ENCODE measurements around the gene CDC42BPA.

The CDC42BPA gene

DNA sequence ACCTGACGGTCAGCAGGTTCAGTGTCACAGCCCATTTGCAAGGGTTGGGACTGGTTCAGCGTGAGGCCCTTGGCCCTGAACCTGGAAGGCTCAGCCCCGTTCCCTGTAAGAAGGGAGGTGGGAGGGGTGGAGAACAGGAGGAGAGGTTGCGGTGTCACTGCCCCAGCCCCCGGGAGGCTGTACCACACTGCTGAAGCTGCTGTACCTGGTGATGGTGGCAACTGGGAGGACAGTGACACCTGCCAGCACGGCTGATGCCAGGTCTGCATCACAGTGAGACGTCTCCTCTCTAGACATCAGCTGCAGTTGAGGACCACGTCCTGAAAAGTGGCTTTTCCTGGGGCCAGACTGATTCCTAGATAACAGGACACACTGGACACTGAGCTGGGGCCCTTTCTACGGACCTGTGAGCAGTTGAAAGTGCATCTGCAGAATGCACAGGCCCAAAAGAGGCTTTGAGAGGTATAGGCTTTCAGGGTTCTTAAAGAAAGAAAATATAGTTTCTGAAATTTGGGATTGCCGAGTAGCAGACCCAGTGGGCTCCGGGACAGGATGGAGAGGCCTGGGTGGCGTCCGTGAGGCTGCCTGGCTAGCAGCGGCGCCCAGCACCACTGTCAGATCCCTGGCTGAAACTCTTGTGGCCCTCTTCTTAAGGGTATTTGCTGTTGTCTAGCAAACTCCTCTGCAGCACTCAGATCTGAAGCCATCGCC, 330.5 kb downstream of the CDC42BPA start:
- no peak for DNase-seq

- no peak for DNase-seq
Measured at GRCh38 chr1:226987179-226987536, 331.1 kb downstream of the CDC42BPA start.

GRCh38 chr1:226986496-226987178, 331.7 kb downstream of the CDC42BPA start:
- no peak for DNase-seq

- DNase-seq: no peak
Measured at GRCh38 chr1:226985839-226986463, 332.3 kb downstream of the CDC42BPA start.

GRCh38 chr1:226985239-226985838, 333.0 kb downstream of the CDC42BPA start:
- DNase-seq: no peak

GRCh38 chr1:226984521-226985238, 333.6 kb downstream of the CDC42BPA start:
- no peak for DNase-seq

DNA sequence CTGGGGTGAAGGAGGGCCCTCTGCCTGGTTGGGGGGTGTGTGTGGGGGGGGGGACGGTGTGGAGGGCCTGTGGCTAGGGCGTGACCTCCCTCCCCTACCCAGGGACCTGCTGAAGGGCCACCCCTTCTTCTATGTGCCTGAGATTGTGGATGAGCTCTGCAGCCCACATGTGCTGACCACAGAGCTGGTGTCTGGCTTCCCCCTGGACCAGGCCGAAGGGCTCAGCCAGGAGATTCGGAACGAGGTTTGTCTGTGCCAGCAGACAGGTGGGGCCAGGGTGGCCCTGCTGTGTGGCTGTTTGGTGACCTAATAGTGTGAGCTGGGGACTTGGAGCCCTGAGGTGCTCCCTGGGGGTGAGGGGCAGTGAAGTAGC, 334.3 kb downstream of the CDC42BPA start:
- no peak for DNase-seq

DNA sequence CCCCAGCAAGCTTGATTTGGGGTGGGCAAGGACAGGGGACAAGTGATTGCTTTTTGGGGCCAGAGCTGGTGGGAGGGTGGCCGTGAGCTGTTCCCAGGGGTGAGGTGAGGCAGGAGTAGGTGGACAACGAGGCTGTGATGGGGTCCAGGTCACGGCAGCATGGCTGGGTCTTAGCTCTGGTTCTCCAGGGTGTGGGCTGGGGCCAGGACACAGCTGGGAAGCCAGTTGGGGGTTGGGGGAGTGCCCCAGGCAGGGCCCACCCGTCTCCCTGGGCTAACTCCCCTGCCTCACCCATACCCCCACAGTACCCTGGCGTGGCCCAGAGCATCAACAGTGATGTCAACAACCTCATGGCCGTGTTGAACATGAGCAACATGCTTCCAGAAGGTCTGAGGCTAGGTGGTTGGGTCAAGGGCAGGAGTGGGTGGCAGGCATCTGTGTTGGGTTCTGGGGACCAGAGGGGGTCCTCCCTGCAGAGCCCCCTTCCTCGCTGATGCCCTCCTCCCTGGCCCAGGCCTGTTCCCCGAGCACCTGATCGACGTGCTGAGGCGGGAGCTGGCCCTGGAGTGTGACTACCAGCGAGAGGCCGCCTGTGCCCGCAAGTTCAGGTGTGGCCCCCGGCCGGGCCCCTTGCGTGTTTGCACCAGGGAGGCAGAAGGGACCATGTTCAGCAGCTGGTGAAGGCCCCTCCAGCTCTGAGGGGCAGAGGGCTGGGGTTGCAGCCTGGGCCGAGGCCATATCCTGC, 334.9 kb downstream of the CDC42BPA start:
- no peak for DNase-seq

DNA sequence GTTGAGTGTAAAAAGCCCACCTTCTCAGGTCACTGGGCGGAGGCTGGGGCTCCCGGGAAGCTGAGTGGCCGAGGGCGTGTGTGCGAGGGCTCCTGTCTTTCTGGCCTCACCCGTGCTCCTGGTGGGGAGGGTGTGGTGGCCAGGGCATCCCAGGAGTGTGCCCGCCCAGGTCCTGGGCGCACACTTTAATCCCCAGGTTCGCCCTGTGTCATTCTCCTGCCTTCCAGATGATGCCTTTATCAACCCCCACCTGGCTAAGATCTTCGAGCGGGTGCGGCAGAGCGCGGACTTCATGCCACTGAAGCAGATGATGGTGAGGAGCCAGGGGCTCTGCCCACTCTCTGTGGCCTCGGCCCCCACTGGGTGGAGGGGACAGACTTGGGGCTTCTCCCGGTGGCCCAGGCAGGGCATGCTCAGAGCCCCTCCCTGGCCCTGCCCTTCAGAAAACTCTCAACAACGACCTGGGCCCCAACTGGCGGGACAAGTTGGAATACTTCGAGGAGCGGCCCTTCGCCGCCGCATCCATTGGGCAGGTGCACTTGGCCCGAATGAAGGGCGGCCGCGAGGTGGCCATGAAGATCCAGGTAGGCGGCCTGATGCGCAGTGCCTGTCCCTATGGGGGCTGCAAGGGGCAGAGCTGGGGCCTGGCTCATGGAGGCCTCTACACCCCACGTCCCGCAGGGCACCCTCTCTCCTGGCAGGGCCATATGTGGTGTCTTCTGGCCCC, 335.7 kb downstream of the CDC42BPA start:
- DNase-seq: no peak

DNA sequence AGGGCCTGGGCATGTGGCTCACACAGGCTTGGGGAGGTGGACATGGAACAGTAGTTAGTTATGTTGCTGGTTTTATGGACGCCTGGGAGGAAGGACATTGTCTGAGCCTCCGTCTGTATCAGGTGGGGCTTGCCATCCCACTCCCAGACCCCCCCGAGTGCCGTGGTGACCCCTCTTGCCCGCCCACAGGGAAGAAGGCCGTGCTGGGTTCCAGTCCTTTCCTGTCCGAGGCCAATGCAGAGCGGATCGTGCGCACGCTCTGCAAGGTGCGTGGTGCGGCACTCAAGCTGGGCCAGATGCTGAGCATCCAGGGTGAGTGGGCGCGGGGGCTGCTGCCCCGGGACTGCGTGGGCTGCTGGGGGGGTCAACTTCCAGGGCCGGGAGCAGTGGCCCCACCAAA, 336.5 kb downstream of the CDC42BPA start:
- no peak for DNase-seq

DNA sequence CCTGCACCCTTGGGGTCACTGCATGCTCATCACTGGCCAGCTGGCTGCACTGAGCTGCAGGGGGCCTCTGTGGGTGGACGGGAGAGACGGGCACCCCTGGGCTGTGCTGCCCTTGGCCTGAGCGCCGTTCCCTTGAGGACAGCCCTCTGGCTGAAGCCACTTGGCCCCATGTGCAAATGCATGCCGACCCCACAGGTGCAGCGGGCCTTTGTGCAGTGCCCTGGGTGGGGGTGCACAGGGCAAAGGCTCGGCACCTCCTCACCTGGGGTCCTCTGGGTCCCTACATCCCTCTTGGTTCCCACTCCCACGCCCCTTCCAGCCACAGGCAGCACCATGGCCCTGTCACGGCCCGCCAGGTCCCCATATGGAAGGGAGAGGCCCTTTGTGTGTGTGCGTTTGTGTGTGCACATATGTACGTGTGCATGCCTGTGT, 336.9 kb downstream of the CDC42BPA start:
- DNase-seq: no peak

DNA sequence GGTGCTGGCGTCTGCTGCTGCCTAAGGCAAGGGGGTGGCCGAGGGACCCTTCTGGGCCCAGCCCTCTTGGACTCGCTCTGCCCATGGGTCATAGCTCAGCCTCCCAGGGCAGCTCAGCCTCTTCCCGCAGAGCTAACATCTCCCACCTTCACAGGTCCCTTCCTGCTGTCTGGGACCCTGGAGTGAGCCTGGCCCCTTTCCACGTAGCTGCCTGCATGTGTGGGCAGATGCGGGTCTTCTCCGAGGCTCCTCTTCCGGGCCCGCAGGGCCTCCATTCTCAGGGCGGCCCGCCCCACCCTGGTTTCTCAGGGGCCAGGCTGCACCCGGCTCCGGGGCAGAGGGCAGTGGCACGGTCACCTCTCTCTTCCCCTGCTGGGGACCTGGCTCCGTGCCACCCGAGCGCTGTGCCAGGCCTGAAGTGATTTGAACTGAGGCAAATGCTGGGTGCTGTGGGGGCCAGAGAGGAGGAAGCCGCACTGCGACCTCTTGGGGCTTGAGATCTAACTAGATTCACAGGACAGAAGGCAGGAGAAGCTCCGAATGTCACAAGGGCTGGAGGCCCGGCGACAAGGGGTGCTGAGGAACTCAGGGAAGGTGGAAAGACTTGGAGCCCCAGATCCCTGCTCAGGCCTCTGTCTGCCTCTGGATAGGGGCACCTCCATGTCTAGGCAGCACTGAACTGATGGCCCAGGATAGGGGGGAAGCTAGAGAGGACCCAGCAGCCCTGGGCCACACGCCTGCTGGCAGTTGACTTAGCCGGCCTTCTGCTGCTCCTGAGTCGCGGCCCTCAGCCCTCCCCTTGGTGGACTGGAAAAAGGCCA, 337.5 kb downstream of the CDC42BPA start:
- no peak for DNase-seq

- DNase-seq: no peak
Measured at GRCh38 chr1:226980122-226980560, 338.2 kb downstream of the CDC42BPA start.

- no peak for DNase-seq
Measured at GRCh38 chr1:226979517-226980121, 338.7 kb downstream of the CDC42BPA start.

DNA sequence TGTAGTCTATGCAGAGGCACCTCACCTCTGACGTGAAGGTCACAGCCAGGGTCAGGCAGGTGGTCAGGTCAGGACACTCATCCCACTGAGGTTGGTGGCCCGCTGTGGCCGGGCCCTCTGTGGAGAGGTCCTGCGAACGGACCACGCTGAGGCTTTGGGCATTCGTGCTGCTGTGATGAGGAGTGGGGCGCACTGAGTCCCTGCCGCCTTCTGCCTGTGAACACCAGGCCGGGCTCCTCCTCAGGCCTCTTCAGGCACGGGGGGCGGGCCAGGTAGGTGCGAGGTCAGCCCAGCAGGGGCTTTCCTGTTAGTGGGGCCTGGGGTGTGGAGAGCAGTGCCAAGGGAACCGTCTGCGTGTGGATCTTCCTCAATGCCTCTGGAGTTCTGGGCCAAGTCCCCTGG, 339.2 kb downstream of the CDC42BPA start:
- DNase-seq: no peak

- no peak for DNase-seq
Measured at GRCh38 chr1:226978432-226979114, 339.7 kb downstream of the CDC42BPA start.

- no peak for DNase-seq
Measured at GRCh38 chr1:226977643-226978431, 340.5 kb downstream of the CDC42BPA start.

DNA sequence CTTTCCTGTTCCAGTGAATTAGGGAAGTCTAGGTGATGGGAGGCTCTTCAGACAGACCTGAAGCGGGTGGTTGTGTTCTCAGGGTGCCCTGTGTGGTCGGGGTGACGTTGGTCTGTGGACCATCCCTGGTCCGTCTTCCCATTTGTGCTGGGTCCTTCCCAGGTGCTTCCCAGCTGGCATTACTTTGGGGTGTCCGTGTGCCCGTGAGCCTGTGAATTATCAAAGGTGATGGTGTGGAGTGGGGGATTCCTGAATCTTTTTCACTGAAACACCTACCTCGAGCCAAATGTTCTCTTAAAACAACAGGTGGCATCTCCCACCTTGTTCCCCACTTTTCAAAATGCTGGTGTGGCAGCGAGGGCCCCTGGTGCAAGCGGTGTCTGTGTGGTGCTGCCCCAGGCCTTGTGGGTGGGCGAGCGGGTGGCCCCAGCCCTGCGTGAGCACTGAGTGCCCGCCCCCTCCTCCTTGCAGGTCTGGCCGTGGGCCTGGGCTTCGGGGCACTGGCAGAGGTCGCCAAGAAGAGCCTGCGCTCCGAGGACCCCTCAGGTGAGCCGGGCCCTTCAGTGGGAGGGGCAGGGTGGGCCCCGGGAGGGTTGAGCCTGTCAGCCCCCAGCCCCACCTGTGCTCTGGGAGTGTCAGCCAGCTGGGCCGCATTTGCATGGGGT, 341.2 kb downstream of the CDC42BPA start:
- DNase-seq: no peak
